AML-193 (cell line): Measurements from ENCODE around the gene NSUN7.

Experiments
- DNase-seq, 2 experiments: peaks; one replicate each; lab custom pipeline; 2025; lab: John Stamatoyannopoulos, UW

The NSUN7 gene

DNA sequence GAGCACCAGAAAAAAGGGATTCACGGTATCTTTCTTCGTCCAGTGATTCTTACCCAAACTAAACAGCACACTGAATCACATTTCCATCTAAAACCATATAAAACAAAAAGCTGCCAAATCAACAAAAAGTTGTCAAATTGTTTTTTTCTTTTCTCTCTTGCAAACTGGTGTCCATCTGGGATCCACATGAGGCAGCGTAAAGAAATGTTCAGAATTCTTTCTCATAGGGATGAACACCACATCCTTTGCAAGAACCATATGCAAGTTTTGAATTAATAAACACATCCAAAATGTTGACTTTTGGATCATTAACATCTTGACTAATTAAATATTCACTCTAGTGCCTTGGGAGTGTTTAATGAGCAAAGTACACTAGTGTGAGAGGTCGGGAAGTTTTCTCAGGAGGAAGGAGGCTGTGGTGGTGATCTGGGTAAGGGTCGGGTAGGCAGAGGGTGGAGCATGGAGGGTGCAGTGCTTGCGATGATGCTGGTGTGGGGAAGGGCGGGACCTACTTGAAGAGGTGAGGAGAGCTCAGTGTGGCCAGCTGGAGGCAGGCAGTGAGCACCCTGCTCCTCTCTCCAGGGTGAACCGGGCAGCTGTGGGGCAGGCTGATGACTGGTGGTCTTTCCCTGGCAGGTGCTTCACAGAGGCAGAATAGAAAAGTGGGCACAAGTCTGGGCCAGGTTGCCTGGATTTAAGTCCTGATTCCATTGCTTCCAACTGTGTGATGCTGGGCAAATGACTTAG, 72.8 kb downstream of the NSUN7 start:
- DNase-seq: no peak

DNA sequence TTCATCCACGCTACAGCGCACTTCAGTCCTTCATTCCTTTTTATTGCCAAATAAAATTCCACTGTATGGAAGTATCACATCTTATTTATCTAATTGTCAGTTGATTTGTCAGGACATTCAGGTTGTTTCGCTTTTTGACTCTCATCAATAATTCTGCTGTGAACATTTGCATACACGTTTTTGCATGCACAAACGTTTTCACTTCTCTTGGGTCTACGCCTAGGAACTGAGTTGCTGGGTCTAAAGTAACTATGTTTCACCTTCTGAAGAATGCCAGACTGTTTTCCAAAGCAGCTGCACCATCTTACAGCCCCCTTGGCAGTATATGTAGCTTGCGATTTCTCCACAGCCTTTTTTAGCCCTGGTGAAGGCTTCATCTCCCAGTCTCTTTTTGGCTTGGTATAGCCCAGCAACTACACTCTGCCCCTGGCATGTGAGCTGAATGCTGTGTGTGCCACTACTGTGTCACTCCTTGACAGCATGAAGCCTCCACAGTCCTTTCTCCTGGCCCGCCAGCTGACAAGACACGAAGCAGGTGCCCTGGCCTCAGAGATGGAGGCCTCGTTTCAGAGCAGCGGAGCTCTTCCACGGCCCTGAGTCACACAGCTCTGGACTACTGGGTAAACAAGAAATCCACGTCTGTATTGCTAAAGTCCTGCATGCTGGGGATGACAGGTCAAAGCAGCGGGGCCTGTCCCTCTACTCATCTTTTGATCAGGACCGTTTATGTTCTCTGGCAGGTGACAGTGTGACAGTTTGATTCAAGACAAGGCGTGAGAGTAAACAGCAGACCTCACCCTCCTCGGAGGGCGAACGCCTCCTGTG, 75.5 kb downstream of the NSUN7 start:
- no peak for DNase-seq

DNA sequence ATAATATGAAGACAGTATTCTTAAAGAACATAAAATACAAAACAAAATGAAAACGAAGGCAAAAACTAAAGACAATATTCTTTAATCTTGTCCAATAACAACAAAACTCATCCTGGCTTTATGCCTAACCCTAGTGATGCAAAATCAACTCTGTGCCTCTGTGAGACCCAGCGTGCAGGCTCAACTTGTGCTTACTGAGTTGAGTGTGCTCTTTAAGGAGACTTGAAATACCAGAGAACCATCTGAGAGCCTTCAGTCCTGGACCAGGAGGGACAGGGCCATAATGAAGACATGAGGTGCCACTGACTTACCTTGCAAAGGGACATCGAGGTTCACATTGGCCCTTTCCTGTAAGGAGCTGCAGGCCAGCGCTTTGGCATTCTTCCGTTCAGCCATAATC, 77.1 kb downstream of the NSUN7 start:
- DNase-seq: no peak

DNA sequence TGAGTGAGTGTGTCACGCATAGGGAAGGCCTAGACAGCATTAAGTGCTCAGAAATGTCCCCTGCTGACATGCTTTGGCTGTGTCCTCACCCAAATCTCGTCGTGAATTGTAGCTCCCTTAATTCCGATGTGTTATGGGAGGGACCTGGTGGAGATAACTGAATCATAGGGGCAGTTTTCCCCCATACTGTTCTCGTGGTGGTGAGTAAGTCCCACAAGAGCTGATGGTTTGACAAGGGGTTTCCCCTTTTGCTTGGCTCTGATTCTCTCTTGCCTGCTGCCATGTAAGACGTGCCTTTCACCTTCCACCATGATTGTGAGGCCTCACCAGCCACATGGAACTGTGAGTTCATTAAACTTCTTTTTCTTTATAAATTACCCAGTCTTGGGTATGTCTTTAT, 78.0 kb downstream of the NSUN7 start:
- DNase-seq: no peak

DNA sequence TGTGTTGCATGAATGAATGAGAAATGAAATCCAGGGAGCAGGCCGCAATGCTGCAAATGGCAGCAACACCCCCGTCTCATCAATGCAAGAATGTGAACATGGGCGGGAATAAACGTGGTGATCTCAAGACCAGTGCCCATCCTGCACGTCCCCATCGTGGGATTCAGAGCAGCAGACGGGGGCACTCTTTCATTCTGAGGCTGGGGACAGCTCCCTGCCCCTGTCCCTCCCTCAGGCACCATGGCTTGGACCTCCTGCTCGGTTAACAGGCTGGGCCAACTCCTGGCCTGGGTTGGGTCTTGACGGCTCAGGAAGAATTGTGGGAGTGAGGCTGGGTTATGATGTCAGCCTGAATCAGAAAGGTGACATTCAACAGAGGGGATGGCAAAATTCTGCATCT, 78.9 kb downstream of the NSUN7 start:
- DNase-seq: no peak

DNA sequence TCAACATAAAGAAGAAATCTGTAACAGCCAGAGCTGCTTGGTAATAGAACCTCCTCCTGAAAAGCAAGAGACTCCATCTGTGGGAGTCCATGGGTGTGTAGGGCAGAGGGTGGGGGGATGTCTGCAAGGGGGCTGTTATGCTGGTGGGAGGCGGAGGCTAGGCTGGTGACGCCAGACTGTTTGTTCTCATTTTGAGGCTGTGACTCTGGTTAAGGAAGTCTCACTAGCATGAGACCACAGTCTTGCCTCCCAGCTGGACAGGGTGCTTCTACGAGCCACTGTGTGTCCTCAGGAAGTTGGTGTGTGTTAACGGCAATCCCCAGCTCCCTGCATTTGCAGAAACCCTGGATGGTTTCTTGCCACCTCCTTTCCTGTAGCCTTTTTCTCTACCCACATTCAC, 79.8 kb downstream of the NSUN7 start:
- DNase-seq: no peak

DNA sequence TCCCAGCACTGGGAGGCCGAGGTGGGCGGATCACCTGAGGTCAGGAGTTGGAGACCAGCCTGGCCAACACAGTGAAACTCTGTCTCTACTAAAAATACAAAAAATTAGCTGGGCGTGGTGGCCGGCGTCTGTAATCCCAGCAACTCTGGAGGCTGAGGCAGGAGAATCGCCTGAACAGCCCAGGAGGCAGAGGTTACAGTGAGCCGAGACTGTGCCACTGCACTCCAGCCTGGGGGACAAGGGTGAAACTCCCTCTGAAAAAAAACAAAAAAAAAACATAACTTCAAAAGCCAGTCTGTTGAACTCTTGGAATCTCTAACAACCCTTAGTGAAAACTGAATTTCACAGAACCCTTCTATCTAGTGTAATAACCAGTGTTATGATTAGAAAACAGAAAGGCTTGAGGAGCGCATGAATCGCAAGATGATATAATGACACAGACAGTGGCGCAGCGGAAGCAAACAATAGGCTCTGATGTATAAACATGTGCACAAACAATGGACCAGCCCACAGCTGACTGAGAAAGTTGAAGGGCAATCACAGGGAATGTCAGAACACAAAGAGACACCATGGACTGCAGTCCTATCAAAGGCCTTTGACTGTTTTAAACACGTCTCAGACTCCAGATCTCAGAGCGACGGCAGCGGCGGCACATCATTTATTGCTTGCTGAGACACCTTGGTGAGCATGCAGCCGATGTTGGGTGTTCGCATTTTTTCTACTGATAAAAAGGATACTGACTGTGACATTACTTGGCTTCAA, 81.6 kb downstream of the NSUN7 start:
- DNase-seq: no peak

DNA sequence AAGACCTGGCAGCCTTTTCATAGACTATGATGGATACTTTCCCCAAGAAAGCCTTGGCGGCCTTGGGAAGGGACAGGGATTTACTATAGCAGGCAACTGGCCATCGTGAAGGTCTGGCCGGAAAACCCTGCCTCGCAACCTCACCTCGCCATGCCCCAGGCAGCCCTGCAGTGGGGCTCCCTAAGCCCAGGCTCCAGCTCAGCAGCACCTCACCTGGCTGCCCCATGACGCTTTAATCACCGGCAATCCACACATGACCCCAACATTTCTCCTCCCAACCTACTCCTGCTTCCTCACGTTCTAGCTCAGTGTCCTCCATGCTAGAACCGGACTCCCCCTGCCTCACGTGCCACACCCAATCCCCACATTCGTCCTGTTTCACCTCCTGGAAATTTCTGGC, 82.4 kb downstream of the NSUN7 start:
- DNase-seq: no peak

DNA sequence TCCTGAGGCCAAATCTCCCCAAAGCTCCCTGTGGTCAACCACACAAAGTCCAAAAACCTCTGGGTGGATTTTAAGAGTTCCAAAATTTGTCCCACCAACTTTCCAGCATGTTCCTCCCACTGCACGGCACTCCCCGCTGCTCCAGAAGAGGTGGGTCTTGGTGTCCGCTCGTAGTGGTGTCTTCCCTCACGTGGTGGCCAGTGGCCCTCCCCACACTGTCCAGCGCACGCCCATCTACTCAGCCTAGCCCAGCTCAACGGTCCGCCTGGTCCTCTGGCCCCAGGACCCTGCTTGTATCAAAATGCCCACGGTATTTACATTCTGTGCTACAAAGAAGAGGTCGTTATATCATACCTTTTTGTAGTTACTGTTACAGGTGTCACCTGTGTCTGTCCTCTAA, 83.5 kb downstream of the NSUN7 start:
- DNase-seq: no peak

DNA sequence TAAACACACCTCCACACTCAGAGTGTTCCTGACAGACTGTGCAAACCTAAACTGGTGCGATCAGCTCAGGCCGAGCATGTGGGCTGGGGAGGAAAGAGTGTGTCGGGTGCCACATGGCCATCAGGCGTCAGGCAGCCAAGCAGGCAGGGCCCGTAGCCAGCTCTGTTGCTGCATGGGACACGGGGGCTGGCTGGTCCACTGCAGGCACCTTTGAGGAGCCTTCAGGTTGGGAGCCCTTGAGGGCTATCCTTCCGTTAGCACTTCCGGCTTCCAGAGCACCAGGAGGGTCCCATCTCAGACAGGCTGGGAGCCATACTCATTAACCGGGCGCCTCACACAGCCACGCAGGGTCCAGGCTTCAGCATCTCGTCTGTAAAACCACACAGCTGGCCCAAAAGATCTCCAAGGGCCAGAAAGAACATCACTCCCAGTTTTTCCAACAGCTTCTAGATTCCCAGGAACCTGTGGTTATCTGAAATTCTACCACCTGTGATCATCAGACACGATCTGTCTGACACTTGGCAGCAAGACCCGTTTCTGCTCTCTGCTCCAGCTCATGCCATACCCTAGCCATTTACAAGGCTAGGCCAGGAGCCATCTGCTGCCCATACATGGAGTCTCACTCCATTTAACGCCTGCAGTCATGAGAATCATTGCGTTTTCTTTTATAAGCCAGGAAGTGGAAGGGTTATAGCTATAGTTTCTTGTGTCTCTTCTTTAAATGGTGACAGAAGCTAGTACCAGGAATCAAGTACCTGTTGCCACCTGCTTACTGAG, 87.5 kb downstream of the NSUN7 start:
- DNase-seq: no peak

DNA sequence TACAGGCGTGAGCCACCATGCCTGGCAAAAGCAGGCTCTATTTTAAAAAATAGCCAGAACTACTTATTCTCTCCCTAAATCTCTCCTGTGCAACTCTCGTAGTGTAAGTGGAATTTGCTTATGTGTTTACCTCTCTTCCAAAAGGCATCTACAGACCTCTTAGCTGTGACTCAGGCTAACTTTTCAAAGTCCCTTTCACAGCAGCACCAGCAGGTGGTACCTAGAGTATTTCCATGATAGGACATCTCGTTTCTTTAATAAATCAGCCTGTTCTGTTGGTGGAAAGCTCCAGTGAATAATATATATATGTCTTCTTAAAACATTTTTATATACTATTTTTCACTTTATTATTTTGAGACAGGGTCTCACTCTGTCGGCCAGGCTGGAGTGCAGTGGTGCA, 89.0 kb downstream of the NSUN7 start:
- no peak for DNase-seq

DNA sequence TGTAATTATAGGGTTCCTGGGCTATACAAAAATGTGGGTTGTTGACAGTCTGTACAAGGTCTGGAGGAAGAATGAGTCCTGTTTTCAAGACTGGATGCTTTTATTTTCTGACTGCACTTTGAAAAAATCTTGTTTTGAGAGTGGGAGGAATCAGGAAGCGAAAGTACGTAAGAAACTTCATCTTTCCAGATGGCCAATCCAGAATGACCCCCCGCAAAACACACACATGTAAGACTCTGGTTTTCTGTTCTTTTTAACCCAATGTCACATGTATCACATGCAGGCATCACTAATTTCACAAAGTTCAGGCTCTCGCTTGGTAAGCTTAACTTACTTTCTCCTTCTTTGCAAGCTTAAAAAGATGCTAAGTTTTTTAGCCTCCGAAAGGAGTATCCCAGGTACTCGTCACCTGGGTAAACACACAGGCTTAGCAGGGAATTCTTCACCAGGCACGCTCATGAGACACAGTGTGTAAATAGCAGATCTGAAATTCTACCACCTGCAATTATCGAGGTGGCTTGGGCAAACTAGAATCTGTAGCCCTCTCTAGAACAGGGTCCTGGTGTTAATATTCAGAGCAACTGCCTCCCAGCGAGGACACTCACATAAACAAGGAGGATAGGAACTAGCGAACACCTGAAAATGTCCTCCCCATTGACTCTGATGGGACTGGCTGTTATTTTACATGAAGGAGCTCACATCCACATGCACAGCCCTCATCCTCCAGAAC, 90.7 kb downstream of the NSUN7 start:
- no peak for DNase-seq

DNA sequence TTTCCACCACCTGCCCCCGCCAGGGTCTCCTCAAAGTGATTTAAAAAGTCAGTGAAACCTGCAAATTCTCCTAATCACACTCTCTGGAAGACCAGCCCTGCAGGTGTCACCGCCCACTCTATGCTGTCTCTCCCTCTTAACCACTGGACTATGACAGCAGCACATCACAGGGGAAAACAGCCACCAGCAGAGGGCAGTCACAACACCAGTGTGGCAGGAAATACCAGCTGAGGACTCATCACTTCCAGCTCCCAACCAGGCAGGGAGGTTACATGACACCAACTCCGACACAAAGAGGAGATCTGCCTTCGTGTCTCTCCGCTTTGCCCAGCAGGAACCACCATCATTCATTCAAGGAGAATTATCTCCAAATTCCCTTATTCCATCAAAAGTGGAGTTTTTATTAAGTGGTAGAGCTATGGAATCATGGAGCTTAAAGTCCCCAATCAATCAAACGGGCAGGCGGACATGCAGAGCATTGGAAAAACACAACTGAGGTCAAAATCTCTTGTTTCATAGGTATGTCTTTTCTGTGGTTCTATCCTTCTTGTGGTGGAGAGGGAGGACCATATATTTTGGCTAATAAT, 91.3 kb downstream of the NSUN7 start:
- DNase-seq: peak; percentile 59 to 64

DNA sequence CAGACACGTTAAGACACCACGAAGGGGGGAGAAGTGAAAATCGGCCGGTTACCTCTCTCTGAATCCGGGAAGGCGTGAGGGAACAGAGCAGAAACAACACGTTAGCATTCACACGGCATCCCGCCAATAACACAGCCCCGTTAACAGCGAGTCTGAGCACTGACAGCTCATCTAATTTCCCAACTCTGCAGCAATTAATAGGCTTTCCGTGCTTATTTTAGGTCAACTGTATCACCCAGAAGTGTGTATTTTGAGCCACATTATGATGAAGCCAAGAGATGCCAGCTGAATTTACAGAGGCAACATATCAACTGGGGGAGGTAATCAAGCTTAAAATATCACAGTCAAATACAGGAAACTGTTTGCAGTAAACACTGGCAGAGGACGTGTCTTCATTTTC, 92.6 kb downstream of the NSUN7 start:
- no peak for DNase-seq

DNA sequence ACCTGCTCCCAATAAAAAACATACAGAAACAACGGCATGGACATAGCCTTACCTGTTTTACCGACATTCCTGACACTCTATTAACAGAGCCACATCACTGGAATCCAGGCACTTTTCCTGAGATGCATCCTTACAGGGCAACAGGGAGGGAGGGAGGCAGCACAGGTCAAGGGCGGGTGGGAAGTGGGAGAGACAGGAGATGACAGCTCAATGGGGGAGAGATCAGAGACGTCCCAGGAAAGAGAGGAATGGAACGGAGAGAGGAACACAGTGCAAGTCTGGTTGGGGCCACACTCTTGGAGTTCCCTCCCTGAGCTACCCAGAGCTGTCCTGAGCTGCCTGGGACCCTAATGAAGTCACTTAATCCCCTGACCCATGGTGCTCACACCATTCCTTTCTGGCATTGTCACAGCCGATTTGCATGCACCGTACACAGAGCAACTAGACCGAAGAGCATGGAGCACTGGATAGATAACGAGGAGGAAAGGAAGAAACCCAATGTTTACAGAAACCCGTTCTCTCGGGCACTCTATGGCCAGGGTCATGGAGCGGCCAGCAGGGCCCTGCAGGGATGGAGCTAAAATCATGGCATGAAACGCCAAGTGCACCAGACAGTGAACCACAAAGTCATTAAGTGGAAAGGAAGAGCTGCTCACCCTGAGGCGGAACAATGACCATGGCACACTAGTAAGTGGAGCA, 93.1 kb downstream of the NSUN7 start:
- DNase-seq: no peak

DNA sequence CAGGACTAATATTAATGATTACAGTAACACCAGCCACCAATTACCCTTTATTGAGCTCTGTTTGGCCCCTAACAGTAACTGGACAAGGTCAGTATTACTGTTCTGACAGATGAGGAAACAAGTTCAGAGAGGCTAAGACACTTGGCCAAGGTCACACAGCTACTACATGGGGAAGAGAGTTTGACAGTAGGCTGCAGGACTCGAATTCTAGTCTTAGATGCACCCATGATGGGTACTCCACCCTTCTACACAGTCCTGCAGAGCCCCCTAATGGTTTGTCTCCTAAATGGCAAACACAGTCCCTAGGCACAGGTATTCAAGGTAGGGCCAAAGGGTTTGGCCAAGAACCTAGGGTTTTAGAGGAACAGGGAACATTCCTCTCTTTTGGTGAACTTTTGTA, 93.9 kb downstream of the NSUN7 start:
- peak in 1 of 2 experiments; percentile 4 for DNase-seq

DNA sequence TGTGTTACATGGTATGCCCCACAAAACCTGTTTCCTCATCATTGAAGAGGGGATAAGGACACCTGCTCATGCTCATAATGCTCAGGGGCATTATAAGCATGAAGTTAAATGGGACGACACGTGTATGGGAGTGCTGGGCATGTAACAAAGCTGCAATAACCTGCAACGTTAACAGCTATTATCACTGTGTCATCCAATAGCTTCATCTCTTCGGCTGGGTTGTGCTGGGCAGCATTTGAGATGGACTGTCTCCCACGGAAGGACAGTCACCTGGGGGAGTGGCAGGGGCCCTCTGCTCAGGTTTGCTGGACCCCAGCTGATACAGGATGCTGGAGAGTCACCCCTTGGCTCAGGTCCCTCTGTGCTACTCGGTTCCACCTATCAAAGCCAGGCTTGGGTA, 94.5 kb downstream of the NSUN7 start:
- no peak for DNase-seq

DNA sequence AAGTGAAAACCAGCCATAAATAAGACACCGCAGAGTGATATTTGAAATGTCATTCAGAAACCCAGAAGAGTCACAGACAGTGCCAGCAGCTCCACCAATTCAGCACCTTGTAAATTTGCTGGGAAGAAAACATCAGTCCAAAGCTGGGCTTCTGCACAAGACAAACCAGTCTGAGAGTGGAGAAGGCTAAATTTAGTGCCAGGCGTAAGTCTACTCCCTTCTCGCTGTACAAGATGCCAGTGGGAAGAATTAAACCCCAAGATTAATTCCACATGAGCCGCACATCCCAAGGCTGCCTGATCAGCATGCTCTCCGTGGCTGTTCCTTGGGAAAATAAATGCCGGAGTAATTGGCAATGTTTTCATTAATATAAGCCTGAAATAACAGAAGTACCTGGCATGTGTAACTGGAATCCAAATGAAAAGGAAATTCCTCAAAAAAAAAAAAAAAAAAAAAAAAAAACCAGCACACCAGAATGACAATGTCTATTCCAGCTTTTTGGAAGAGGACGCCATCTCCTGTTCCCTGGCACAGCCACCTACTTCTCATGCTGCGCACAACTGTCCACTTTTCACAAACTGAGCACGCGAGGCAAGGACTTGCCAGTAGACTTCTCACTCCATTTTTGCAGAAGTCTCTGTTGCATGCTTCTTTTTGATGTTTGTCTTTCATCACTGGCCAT, 95.5 kb downstream of the NSUN7 start:
- DNase-seq: no peak

DNA sequence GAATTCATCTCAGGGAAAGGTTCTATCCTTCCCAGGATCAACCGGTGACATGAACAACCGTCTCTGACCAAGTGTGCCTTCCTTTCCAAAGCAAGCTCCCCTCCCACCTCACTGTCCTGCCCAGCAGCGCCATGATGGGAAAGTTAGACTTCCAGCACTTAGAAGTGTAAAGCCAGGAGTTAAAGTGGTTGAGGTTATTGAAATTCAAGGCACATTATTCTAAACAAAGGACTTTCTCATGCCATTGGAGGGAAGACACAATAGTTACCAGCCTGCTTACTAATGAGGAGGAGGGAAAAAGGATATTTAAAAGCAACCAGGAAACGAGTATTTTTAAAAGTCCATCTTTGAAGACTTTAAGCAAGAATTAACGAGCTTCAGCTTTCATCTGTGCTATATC, 96.8 kb downstream of the NSUN7 start:
- no peak for DNase-seq

DNA sequence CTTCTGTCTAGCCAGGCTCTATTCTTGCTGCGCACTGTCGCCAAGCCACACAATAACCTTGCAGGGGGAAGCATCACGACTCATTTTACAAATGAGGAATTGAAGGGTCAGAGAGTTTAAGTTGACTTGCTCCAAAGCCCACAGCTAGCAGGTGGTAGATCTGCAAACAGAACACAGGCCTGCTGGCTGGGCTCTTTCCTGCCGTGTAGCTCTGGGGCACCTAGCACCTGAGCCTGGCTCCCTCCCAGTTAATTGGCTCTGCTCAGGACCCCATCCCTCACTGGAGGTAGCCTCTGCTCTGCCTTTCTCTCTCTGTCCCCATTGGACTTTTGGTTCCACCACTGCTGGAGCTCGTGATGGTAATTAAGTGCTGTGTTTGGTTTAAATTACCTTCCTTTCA, 98.5 kb downstream of the NSUN7 start:
- no peak for DNase-seq
